Upper lobe of left lung (tissue), 6 donors: ENCODE measurements around the gene PPP2R2D. TPM values are rescaled to one million over a fixed set of nuclear protein-coding genes. Genes with fewer than 3 reads are reported as not detected.

ENCODE experiments used
- ATAC-seq, 2 donors: fragments of 200-7000 bp; cut with Tn5 transposase; one replicate each; pipeline ENCODE4 v1.9.1; 2022; ENCODE audit warnings: mild to moderate bottlenecking in 2 of 2, moderate library complexity in 2 of 2; ENCODE audit not compliant: low FRiP score in 2 of 2
- DNase-seq, 2 donors: peaks; one replicate each; pipeline ENCODE4 v3.0.0-alpha.2; 2019 to 2020
- H3K27ac ChIP-seq, 4 donors: fragments of 200-600 bp; sonication (generic); one replicate each; pipeline ENCODE4 v1.5.1; 2016 to 2019
- H3K27me3 ChIP-seq, 4 donors: fragments of 200-600 bp; sonication (generic); one replicate each; pipeline ENCODE4 v1.5.1; 2017 to 2019
- H3K36me3 ChIP-seq, 4 donors: fragments of 200-600 bp; sonication (generic); one replicate each; pipeline ENCODE4 v1.5.1; 2016 to 2019
- H3K4me1 ChIP-seq, 4 donors: fragments of 200-600 bp; sonication (generic); one replicate each; pipeline ENCODE4 v1.5.1; 2018 to 2019
- H3K4me3 ChIP-seq, 4 donors: fragments of 200-600 bp; sonication (generic); one replicate each; pipeline ENCODE4 v1.5.1; 2017 to 2019; ENCODE audit warnings: mild to moderate bottlenecking in 2 of 4, moderate library complexity in 1 of 4
- H3K9me3 ChIP-seq, 4 donors: fragments of 200-600 bp; sonication (generic); one replicate each; pipeline ENCODE4 v1.5.1; 2018 to 2019
- EP300 ChIP-seq, 4 donors: sonication (generic); formaldehyde crosslinking; IDR thresholded peaks; one replicate each; pipeline ENCODE4 v1.5.1; 2017; ENCODE audit warnings: antibody characterized with exemption in 4 of 4, control low read depth in 2 of 4
- POLR2A ChIP-seq, 4 donors: fragments of 450-650 bp; IDR thresholded peaks; one replicate each; pipeline ENCODE4 v1.5.1; 2016 to 2017; ENCODE audit warnings: antibody characterized with exemption in 4 of 4, mild to moderate bottlenecking in 2 of 4
- POLR2AphosphoS5 ChIP-seq, 2 donors: sonication (generic); formaldehyde crosslinking; IDR thresholded peaks; one replicate each; pipeline ENCODE4 v1.5.1; 2017; ENCODE audit warnings: antibody characterized with exemption in 2 of 2
- WGBS, 2 donors: methylation state at CpG; one replicate each; pipeline ENCODE4 v1.1.5; 2017 to 2018; 5-methylcytosine and 5-hydroxymethylcytosine counted together
- total RNA-seq, 6 donors: library from RNA; depleted of rRNA in 4 of 6; stranded (reverse); fragments of >200 nt in 4 of 6; gene quantifications; one replicate each; pipeline versions ENCODE4 v1.1.0 to v1.2.1, GENCODE V29; 2016 to 2021
- TF ChIP-seq, protein P1 (sequence below), 6 experiments: fragments of 450-650 bp in 4 of 6; fragments of 200-600 bp in 2 of 6; sonication (generic) in 2 of 6; IDR thresholded peaks; one replicate each; pipeline ENCODE4 v1.5.1; 2016 to 2019; ENCODE audit warnings: antibody characterized with exemption in 6 of 6
- donor health status: DM: no; HTN: no; CAD: no; lungs with moderate emphysema.
- donor health status: DM: no; HTN: yes; CAD: no; lungs with severe emphysema.

PPP2R2D gene
- total RNA-seq, 6 donors from 2014 or later = 20.5 to 60.8 (median 28.7) TPM

DNA sequence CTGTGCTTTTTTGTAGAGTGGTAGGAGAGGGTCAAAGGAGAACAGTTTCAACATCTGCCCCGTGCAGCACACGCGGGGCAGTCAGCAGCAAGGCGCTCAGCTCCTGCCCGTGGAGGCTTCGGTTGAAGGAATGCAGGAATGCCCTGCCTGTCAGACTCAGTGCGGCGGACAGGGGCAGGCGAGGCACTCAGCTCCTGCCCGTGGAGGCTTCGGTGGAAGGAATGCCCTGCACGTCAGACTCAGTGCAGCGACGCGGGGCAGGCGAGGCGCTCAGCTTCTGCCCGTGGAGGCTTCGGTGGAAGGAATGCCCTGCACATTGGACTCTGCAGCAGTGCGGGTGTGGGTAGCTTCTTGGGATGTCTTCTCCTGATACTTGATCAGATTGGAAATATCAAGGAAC lies 37.0 kb downstream of the PPP2R2D start:
- H3K4me3 ChIP-seq = no peak overlapping the region
- WGBS, 2 donors = 96% methylated on average over 14 to 20 of the region's 20 CpGs
- no peaks in the 10 kb centered on the region for H3K27me3 ChIP-seq
- H3K27ac ChIP-seq = no peak overlapping the region
- H3K9me3 ChIP-seq = no peaks in the 10 kb centered on the region
- DNase-seq (peak in 1 of 2 donors; percentile 55), ATAC-seq (no peak)
- peaks cover 0 to 14% (median 4%) of the 10 kb centered on the region in 4 donors for H3K4me1 ChIP-seq
- peaks cover 5 to 64% (median 37%) of the 10 kb centered on the region in 4 donors for H3K36me3 ChIP-seq
- TF ChIP-seq POLR2A (IDR thresholded peaks at IDR 0.05) (no peak), EP300 (IDR thresholded peaks at IDR 0.05) (no peak)

DNA sequence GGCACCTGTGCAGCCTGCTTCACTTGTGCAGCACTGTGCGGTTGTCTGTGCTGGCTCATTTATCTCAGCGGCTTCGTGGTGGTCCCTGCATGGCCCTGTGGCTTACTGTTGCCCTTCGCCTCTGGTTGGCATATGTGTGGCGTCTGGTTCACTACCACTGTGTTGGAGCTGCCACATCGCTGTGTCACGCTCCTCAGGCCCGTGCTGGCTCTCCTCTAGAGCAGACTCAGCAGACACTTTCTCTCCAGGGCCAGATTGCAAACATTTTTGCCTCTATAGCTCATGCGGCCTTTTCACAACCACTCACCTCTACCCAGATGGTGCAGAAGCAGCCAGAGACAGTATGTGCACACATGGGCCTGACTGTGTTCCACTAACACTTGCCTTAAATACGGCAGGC lies 37.9 kb downstream of the PPP2R2D start:
- Histone ChIP-seq H3K27me3 (no peaks in the 10 kb centered on the region), H3K4me1 (peaks cover 0 to 14% (median 2%) of the 10 kb centered on the region in 4 donors), H3K4me3 (no peak overlapping the region), H3K9me3 (no peaks in the 10 kb centered on the region), H3K27ac (no peak overlapping the region), H3K36me3 (peaks cover 5 to 64% (median 40%) of the 10 kb centered on the region in 4 donors)
- no peak for DNase-seq
- TF ChIP-seq POLR2A (IDR thresholded peaks at IDR 0.05) = no peak
- TF ChIP-seq, protein P1, sequence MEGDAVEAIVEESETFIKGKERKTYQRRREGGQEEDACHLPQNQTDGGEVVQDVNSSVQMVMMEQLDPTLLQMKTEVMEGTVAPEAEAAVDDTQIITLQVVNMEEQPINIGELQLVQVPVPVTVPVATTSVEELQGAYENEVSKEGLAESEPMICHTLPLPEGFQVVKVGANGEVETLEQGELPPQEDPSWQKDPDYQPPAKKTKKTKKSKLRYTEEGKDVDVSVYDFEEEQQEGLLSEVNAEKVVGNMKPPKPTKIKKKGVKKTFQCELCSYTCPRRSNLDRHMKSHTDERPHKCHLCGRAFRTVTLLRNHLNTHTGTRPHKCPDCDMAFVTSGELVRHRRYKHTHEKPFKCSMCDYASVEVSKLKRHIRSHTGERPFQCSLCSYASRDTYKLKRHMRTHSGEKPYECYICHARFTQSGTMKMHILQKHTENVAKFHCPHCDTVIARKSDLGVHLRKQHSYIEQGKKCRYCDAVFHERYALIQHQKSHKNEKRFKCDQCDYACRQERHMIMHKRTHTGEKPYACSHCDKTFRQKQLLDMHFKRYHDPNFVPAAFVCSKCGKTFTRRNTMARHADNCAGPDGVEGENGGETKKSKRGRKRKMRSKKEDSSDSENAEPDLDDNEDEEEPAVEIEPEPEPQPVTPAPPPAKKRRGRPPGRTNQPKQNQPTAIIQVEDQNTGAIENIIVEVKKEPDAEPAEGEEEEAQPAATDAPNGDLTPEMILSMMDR (IDR thresholded peaks at IDR 0.05) = no peak
- TF ChIP-seq POLR2AphosphoS5 (IDR thresholded peaks at IDR 0.05) = no peak
- no peak for TF ChIP-seq EP300 (IDR thresholded peaks at IDR 0.05)
- 94 to 97% methylated on average over 8 to 10 of the region's 10 CpGs for WGBS, 2 donors
- no peak for ATAC-seq

DNA sequence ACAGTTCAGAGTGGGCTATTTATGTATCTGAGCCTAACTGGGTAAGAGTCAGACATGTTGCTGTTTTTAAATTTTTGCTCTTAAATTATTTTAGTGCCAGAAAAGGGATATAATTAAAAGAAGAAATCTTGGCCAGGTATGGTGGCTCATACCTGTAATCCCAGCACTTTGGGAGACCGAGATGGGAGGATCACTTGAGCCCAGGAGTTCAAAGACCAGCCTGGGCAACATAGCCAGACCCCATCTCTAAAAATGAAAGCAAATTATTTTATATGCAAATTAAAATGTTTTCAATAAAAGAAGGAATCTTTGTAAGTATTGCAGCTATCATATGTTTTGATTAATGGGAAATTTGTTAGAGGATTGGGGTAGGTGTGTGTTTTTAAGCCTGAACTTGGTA lies 41.6 kb downstream of the PPP2R2D start:
- WGBS, 2 donors = 100% methylated on average over 1 of the region's 1 CpG
- H3K4me3 ChIP-seq = no peak overlapping the region
- ATAC-seq (no peak), DNase-seq (no peak)
- no peaks in the 10 kb centered on the region for H3K27me3 ChIP-seq
- no peaks in the 10 kb centered on the region for H3K9me3 ChIP-seq
- H3K36me3 ChIP-seq = peaks cover 10 to 64% (median 51%) of the 10 kb centered on the region in 4 donors
- no peaks in the 10 kb centered on the region for H3K4me1 ChIP-seq
- H3K27ac ChIP-seq = no peak overlapping the region
- TF ChIP-seq POLR2AphosphoS5 (IDR thresholded peaks at IDR 0.05) (no peak), POLR2A (IDR thresholded peaks at IDR 0.05) (no peak), EP300 (IDR thresholded peaks at IDR 0.05) (no peak)
- TF ChIP-seq, protein P1 (IDR thresholded peaks at IDR 0.05) = no peak

DNA sequence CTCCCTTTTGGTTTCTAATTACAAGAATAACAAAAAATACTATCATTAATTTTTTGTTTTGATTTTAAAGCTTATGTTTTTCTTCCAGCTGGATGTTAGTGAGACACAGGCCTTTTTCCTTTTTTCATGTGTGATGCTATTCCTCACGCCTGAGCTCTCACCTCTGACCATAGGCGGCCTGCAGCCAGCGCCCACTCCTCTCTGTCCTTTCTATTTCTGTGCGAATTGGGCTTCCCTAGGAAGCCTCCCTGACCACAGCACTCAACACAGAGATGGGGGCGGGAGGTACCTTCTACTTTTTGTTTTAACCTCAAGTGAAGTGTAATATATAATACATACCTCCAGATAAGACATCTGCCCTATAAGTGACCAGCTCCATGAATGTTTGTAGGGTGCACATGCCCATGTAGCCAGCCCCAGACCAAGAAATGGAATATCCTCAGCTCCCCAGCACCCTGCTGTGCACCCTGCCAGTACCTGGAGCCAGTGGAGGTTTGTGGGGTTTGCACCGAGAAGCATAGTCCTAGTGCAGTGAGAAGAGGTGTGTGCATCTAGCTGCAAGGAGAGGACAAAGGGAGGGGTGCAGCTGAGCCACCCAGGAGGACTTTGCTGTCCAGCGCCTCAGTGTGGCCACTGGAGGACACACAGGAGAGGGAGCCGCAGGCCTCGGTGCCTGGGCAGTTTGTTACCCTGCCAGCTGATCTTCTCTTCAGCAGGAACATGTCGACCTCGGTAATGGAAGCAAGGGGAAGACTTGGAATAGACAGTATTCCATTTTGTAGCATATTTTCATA lies 42.4 kb downstream of the PPP2R2D start:
- H3K9me3 ChIP-seq = no peaks in the 10 kb centered on the region
- no peak overlapping the region for H3K27ac ChIP-seq
- no peaks in the 10 kb centered on the region for H3K4me1 ChIP-seq
- peaks cover 10 to 64% (median 48%) of the 10 kb centered on the region in 4 donors for H3K36me3 ChIP-seq
- no peak for ATAC-seq
- DNase-seq = no peak
- WGBS, 2 donors = 80 to 85% methylated on average over 10 to 11 of the region's 11 CpGs
- TF ChIP-seq EP300 (IDR thresholded peaks at IDR 0.05) = no peak
- TF ChIP-seq, protein P1 (IDR thresholded peaks at IDR 0.05) = peak in 3 of 6 experiments; percentile 19 to 34 (median 26)
- no peak overlapping the region for H3K4me3 ChIP-seq
- H3K27me3 ChIP-seq = no peaks in the 10 kb centered on the region

DNA sequence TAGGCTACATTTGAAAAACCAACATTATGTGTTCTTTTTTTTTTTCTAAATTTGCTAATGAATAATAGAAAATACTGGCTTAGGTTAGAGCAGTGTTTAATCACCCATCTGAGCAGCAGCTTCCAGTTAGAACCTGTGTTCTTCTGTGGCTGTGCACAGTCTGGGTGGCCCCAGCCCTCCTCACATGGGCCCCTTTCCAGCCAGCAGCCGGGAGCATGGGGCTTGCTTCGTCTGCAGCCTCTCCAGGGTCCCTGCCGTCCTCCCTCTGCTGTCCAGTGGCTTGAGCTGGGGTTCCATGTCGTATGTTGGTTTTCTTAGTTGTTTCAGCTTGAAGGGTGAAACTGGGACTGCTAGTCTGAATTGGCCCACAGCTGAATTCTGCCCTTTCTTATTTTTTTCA lies 43.6 kb downstream of the PPP2R2D start:
- no peak overlapping the region for H3K27ac ChIP-seq
- WGBS, 2 donors = 94% methylated on average over 4 of the region's 4 CpGs
- H3K9me3 ChIP-seq = no peaks in the 10 kb centered on the region

More for the DNA sequence above, 43.6 kb downstream of the PPP2R2D start:
- H3K36me3 ChIP-seq = peaks cover 16 to 69% (median 53%) of the 10 kb centered on the region in 4 donors
- H3K27me3 ChIP-seq = no peaks in the 10 kb centered on the region
- no peak overlapping the region for H3K4me3 ChIP-seq
- ATAC-seq = no peak
- H3K4me1 ChIP-seq = no peaks in the 10 kb centered on the region
- TF ChIP-seq, protein P1 (IDR thresholded peaks at IDR 0.05) = no peak
- TF ChIP-seq POLR2A (IDR thresholded peaks at IDR 0.05) (no peak), POLR2AphosphoS5 (IDR thresholded peaks at IDR 0.05) (no peak), EP300 (IDR thresholded peaks at IDR 0.05) (no peak)
- no peak for DNase-seq
